ENCODE data around the gene FCN2.

FCN2 gene

GRCh38 chr9:134880484-134881312 is at the start of gene FCN2:
FCN2 (plus strand) TSS chr9:134880810; CDS start chr9:134880822, 12 bp downstream.
- no peak for DNase-seq (ENCODE audit: low spot score)

GRCh38 chr9:134830926-134831720 is 49.5 kb upstream of the FCN2 start:
- DNase-seq (ENCODE audit: low spot score), result no peak

- DNase-seq (ENCODE audit: low spot score), result no peak
These were observed 48.1 kb upstream of the FCN2 start for GRCh38 chr9:134832471-134832870.

- DNase-seq (ENCODE audit: low spot score), result no peak
These were observed 47.2 kb upstream of the FCN2 start for GRCh38 chr9:134833294-134833880.

- DNase-seq (ENCODE audit: low spot score), result no peak
These were observed 46.2 kb upstream of the FCN2 start for GRCh38 chr9:134834217-134834956.

DNA sequence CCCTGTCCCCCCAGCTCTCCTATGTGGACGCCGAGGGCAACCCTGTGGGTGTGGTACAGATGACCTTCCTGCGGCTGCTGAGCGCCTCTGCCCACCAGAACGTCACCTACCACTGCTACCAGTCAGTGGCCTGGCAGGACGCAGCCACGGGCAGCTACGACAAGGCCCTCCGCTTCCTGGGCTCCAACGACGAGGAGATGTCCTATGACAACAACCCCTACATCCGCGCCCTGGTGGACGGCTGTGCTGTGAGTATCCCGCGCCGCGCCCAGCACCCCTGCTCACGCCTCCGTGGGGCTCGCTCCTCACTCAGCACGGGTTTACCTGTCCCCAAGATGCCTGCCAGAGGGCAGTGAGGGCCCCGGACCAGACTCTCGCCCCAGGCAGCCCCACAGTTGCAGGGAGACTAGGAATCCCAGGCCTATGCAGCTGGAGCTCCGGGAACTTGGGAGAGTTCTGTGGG is 45.6 kb upstream of the FCN2 start:
- no peak for DNase-seq (ENCODE audit: low spot score)

DNA sequence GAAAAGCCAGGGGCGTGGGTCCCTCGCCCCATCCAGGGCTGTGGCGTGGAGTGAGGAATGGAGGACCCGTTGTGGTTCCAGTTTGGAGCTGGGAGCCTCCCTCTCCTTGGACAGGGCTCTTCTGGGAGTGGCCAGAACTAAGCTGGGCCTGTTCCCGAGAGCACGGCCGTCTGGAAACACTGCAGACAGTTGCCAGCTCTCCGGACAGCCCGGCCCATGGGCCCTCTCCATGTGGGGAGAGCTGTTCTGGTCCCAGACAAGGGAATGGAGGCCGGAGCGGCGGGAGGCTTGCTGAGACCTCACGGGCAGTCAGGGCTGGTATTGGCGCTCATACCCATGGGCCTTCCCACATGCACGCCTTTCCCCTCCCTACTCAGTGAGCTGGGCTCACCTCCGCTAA is 45.2 kb upstream of the FCN2 start:
- no peak for DNase-seq (ENCODE audit: low spot score)

DNA sequence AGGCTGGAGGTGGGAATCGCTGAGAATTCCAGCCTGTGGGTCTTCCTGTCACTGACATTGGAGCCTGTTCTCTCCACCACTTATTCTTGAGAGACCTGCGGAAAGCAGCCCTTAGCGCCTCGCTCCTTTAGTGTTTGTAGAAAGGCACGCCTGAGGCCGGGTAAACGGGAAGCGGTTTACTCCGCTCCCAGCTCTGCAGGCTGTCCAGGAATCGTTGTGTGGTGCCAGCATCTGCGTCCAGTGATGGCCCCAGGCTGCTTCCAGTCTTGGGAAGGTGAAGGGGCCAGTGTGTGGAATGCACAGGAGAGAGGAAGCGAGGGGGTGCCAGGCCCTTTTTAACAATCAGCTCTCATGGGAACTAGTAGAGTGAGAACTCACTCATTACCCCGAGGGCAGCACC is 44.6 kb upstream of the FCN2 start:
- no peak for DNase-seq (ENCODE audit: low spot score)

DNA sequence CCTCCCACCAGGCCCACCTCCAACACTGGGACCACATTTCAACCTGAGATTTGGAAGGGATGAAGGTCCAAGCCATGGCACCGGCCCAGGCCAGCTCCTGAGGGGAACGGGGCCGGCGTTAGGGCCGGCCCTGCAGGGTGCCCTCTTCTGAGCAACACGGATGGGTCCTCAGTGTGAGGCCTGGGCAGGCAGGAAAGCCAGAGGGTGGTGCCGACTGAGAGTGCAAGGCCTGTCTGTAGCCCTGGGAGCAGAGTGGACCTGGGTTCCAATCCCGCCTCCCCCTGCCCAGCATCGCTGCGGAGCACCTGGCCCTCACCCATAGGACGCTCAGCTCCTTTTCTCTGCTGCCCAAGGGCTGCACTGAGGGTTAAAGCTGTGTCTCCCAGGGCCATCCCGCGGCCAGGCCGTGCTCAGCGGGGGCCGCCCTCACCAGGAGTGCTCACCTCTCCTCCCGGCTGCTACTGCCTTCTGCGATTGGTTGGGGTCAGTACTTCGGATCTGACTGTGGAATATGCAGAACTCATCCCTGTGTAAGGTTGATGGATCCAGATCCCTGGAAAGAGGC is 44.1 kb upstream of the FCN2 start:
- DNase-seq (ENCODE audit: low spot score), result no peak

- DNase-seq (ENCODE audit: low spot score), result no peak
These were observed 43.1 kb upstream of the FCN2 start for GRCh38 chr9:134837529-134837928.

DNA sequence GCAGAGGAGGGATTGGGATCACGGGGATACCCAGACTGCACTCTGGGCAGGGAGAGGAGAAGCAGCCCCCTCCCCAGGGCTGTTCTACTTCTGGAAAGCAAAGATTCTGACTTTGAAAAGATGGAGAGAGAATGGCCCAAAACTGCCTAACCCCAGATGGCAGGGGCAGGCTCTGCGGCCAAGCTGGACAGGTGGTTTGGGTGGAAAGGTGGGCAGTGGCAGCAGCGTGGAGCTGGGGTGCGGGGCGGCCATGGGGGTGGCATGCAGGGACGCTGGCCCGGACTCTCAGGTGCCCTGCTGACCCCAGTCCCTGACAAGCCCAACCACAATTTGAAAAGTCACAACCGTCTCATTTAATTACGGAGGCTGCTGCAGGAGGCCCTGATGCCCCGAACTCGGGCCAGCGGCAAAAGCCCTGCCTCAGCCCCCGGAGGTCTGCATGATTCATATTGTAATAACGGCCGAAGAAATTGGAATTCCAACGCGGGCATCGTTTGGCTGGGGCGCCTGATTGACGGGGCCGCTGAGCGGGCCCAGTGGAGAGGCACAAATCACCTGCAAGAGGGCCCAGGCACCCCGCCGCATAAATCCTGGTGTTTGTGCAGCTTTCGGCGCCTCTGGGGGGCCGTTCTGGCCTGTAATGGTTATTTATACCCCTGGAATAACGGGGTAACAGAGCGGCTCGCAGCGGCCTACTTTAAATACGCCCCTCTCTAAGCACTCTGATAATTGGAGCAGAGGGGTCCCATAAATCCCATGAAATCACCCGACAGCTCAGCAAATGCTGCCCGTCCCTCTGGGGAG is 41.8 kb upstream of the FCN2 start:
- no peak for DNase-seq (ENCODE audit: low spot score)

- no peak for DNase-seq (ENCODE audit: low spot score)
These were observed 41.0 kb upstream of the FCN2 start for GRCh38 chr9:134839455-134840125.

DNA sequence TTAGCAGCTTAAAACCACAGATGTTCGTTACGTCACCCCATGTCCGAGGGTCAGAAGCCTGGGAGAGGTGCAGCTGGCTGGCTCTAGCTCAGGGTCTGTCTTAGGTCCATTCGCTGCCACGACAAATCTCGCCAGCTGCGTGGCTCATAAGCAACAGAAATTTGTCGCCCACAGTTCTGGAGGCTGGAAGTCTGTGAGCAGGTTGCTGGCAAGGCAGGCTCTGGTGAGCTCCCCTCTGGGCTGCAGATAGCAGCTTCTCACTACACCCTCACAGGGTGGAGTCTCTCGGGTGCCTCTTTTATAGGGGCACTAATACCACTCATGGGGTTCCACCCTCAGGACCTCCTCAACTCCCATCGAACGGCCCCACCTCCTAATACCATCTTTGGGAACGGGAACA is 40.1 kb upstream of the FCN2 start:
- DNase-seq (ENCODE audit: low spot score), result no peak

- DNase-seq (ENCODE audit: low spot score), result no peak
These were observed 39.3 kb upstream of the FCN2 start for GRCh38 chr9:134841180-134841904.

DNA sequence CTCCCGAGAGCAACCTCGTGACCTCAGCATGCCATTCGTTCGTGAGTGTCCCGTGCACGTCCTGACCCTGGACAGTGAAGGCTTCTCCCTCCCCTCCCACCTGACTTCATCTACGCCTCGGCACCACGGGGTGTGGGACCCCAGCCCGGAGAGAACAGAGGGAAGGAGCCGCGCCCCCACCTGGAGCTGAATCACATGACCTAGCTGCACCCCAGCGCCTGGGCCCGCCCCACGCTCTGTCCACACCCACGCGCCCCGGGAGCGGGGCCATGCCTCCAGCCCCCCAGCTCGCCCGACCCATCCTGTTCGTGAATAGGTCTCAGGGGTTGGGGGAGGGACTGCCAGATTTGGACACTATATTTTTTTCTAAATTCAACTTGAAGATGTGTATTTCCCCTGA is 38.3 kb upstream of the FCN2 start:
- no peak for DNase-seq (ENCODE audit: low spot score)

DNA sequence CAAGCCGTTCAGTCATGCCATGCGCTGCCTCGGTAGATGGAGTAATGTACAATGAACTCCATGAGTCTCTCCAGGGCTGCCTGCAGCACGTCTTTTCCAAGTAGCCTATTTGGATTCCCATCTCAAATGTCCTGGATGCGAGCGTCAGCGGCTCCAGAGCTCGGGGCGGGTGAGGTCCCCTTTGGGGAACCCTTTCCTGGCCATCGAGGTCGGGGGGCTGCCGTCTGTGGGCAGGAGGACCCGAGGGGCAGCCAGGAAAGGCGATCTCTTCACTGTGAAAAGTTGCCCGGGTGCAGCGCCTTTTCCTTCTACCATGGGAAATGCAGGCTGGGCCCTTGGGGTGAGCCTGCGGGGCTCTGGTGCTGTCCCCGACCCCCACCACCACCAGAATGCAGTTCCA is 36.9 kb upstream of the FCN2 start:
- no peak for DNase-seq (ENCODE audit: low spot score)

- no peak for DNase-seq (ENCODE audit: low spot score)
These were observed 35.8 kb upstream of the FCN2 start for GRCh38 chr9:134844821-134845220.

DNA sequence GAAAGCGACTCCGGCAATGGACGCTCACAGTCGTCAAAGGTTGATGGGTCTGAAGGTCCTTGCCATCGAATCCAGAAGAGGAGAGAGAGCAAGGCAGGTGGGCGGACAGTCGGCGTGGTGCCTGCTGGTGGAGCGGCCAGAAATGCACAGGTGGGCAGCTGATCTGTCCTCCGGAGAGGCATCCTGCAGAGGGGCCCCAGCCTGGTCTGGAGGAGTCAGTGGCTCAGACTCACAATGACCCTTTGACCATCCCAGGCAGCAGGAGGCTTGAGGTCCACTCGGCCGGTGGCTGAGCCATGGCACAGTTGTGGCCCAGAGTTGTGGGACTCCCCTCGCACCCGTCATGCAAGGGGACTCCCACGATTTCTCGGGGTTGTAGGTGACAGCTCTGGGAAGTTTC is 34.4 kb upstream of the FCN2 start:
- no peak for DNase-seq (ENCODE audit: low spot score)

- no peak for DNase-seq (ENCODE audit: low spot score)
These were observed 33.9 kb upstream of the FCN2 start for GRCh38 chr9:134846699-134847098.

DNA sequence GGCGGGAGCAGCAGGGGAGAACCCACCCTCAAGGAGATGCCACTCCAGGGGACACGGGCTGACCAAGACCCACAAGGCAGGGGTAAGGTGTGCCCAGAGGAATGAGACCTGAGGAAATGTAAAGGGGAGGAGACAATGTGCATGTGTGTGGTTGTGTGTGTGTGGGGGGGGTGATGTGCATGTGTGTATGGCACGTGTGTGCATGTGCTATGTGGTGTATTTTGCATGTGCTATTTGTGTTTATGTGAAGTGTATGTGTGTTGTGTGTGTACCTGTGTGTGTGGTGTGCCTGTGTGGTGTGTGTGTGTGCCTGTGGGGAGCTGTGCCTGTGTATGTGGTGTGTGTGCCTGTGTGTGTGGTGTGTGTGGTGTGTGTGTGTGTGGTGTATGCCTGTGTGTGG is 33.5 kb upstream of the FCN2 start:
- DNase-seq (ENCODE audit: low spot score), result no peak
